HG03175 (cell line): ENCODE results near the gene SNU13.
"Not testable (repeated sequence)": the region's sequence is repeated elsewhere in the genome, so short reads cannot be mapped to it uniquely, and the experiment has no call there.

Source experiments
- ATAC-seq: cut with Tn5 transposase; IDR thresholded peaks from one replicate; pipeline ENCODE4 v1.9.1; 2021; ENCODE audit warnings: mild to moderate bottlenecking, moderate library complexity; ENCODE audit not compliant: unreplicated experiment

Gene SNU13

DNA sequence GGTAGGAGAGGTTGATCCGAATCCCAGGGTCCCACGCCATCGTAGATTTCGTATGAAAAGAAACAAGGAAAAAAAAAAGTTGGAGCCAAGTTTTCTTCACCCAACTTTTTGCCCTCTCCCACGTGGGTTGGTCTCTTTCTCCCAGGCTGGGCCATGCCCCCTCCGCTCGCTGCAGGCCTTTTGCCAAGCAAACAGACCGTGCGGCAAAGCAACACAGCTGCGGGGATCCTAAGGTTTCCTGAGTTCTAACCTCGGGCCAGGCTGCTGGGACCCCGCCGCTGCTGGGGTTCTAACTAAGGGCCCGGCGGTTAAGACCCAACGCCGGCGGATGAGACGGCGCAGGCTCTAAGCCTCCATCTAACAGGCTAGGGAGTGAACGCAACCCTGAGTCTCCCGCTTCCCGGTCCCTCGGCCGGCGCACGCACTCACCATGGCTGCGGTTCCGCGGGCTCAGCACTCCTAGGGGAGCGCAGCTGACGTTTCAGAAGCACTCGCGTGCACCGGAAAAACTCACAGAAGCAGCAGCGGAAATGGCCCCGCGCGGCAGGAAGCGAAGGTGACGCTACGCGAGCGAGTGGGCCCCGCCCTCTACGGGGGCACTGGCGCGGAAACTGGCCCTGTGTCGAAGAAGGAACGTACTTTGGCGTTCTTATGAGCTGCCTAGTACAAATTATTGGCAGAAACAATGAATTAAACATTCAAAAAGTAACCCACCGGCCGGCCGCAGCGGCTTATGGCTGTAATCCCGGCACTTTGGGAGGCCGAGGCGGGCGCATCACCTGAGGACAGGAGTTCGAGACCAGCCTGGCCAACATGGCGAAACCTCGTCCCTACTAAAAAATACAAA, at the start of gene SNU13:
TSS of gene SNU13 (minus strand) at position 503 of the 847 bp plus-strand sequence. CDS start at position 432, 71 bp downstream.
- peak; percentile 95 for ATAC-seq

DNA sequence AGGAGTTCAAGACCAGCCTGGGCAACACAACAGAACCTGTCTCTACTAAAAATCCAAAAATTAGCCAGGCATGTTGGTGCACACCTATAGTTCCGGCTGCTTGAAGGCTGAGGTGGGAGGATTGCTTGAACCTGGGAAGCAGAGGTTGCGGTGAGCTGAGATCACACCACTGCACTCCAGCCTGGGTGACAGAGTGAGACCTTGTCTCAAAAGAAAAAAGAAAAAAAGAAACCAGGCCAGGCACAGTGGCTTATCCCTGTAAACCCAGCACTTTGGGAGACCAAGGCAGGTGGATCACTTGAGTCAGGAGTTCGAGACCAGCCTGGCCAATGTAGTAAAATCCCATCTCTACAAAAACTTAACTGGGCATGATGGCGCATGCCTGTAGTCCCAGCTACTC, 44.6 kb upstream of the SNU13 start:
- not testable (repeated sequence) for ATAC-seq

DNA sequence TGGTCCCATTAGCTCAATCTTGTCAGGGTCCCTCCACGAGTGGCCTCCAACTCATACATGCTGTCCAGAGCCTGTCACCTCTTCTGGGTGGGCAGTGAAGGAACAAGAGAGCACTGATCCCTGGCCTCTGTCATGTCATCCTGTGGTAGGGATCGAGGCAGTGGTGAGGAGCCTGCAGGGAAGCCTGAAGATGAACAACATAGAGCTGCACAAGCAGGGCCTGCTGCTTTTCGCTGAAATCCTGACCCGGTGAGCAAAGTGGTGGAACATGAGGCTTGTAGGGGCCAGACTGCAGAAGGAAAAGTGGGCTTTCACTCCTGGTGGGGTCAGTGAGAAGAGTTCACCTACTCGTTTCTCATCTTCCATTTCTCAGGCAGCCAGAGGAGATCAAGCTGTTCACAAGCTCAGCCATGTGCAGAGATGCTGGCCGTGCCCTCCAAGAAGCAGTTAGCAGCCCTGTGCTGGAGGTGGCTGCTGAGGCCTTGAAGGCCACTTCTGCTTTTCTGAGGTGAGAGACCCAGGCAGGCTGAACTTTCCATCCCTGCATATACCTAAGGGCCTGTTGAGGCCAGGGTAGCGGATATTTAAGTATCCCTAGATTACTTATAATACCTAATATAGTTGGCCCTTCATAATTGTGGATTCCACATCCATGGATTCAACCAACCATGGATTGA, 43.6 kb upstream of the SNU13 start:
- no peak for ATAC-seq

DNA sequence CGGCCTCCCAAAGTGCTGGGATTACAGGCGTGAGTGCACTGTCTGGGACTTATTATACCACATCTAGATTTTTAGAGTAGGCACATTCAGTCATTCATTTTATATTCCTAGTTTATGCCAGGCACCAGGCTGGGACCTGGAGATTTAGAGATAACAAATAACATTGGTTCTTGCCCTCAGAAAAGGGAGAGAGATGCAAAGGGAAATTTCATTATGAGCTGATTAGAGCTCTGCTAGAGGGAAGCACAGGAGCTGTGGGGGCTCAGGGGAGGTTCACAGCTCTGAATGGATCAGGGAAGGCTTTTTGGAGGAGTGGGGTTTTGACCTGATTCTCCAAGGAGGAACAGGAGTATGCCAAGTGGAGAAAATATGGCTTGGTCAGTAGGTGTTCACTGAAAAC, 42.9 kb upstream of the SNU13 start:
- ATAC-seq = no peak

DNA sequence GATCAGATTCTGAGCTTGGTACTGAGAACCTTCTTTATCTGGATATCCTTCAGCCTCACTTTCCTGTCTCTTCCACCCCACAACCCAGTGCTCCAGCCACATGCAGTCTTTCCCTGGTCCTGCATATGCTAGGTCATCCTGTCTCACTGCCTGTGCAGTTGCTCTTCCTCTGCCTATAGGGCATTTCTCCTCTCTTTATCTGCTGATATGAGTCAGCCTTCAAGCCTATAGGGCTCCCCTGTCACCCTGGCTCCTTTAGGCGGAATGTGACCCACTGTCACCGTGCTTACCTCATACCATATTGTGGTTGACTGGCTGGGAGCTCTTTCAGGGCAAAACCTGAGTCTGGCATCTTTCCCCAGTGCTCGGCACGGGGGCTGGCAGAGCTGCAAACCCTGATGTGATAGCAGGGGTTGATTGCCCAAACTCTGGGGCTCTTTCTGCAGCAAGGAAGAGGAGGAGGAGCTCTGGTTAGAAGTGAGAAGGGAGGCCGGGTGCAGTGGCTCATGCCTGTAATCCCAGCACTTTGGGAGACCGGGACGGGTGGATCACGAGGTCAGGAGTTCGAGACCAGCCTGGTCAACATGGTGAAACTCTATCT, 36.9 kb upstream of the SNU13 start:
- ATAC-seq = no peak

DNA sequence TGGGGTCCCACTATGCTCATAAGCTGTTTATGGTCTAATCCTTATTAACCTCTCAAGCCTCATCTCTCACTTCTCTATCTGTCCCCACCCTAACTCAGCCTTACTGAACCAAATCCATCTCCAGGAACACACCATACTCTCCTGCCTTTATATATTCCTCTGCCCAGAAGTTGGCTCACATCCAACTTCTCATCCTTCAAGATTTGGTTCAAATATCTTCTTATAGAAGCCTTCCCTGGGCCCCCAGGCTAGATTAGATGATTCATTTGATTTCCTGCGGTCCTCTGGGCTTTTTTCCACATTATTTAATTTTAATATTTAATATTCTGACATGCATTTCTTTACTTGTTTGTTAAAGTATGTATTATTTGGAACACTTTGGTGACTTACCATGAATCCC, 33.8 kb upstream of the SNU13 start:
- ATAC-seq = no peak

DNA sequence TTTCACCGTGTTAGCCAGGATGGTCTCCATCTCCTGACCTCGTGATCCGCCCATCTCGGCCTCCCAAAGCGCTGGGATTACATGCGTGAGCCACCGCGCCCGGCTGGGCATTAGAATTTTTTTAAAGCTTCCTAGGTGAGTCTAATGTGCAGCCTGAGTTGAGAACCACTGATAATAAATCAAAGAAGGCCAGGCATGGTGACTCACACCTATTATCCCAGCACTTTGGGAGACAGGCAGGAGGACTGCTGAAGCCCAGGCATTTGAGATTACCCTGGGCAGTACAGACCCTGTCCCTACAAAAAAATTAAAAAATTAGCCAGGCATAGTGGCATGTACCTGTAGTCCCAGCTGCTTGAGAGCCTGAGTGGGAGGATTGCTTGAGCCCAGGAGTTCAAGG, 24.3 kb upstream of the SNU13 start:
- no peak for ATAC-seq

DNA sequence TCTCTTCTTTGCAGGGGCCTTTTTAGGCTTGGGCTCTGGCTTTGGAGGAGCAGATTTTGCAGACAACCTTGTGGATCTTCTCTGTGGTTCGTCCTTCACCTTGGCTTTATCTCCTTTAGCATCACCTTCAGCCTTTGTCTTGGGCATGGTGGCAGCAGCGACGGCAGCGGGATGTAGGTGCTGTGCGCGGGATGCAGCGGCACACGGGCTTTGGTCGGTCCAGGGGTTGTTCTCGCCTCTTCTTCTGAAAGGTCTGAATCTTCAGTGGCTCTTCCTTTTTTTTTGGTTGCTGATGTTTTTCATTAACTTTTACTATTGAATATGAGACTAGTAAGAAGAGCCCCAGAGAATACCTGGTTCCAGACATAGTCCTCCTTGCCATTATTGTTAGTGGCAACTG, 20.7 kb upstream of the SNU13 start:
- ATAC-seq = no peak

DNA sequence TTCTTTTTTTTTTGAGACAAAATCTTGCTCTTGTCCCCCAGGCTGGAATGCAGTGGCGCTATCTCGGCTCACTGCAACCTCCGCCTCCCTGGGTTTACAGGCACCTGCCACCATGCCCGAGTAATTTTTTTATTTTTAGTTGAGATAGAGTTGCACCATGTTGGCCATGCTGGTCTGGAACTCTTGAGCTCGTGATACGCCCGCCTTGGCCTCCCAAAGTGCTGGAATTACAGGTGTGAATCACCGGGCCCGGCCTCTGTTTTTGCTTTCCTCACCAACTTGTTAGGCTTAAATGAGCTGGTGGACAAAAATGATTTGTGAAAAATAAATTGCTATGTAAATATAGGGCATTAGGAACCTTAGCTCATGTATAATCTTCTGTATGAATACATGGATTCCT, 14.1 kb upstream of the SNU13 start:
- no peak for ATAC-seq

DNA sequence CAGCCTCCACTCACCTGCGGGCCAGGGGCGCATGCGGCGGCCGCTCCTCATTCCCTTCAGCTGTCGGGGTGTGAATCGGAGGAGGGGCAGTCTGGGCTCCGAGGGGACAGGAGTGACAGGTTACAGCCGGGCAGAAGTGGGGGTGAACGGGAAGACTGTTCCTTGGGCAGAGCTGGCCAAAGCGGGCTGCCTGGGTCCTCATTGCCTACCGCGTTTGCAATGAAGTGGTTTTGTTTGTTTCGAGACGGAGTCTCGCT, 11.4 kb upstream of the SNU13 start:
- ATAC-seq = no peak

DNA sequence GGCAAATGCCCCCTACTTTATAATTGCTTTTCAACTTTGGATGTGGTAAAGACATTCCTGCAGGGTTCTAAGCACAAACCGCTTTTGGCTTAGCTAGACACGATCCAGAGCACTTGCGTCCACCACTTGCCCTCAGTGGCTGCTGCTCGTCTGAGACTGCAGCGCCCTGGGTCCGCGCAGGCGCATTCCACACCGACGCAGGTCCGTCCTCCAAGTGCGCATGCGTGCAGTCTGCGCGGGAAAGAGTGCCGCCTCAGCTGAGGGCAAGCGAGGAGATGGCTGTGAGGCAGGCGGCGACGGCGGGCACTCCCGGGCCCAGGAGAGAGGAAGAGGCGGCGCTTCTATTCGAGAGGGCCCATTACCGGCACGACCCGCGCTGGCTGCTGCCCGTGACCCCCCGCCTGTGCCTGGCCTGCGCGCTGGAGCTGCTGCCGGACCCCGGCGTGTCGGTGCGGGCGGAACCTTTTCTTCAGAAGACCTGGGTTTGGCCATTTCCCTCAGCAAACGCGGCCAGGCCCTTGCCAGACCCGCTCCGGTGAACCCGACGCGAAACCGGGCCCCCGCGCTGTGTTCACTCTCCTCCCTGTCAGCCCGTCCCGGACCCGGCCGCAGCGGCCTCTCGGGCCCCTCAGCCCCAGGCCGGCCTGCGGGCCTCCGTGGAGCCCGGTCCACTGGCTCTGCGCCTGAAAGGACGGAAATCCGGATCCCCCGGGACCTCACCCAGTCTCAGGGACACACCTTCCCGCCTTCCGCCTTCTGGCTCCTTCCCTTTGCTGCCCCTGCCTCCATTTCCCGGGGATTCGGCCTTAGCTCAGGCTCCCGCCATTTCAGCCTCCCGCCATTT, 10.8 kb upstream of the SNU13 start, which contains the start of gene MEI1:
TSS of gene MEI1 (plus strand) at position 240 of the 844 bp plus-strand sequence. CDS start at position 276, 36 bp downstream.
- ATAC-seq = no peak

DNA sequence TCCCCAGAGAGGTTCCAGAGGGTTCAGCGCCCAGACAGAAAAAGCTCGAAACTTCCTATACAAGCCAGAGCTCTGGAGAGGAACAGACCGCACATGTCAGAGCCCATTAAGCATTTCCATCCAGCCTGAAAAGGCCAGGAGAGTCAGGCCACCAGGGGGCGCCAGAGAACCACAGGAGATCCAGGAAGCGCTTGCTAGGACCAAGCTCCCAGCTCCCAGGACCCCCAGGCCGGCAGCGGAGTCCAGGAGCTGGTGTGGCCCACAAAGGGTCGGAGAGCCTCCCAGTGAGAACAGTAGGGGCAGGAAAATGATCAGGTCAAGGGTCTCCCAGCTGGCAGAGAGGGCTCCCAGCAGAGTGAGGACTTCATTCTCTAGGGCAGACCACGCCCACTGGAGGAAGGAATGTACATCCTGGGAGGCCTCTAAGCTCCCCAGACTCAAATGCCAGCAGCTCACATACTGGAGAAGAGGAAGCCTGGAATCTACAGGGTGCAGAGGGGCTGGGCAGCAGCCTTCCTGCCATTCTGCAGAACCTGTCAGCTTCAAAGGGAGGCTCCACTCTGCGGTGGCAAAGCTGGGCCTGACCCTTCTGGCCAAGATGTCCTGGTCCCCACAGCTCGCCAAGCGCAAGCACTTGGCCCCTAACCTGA, 8.6 kb upstream of the SNU13 start:
- no peak for ATAC-seq

DNA sequence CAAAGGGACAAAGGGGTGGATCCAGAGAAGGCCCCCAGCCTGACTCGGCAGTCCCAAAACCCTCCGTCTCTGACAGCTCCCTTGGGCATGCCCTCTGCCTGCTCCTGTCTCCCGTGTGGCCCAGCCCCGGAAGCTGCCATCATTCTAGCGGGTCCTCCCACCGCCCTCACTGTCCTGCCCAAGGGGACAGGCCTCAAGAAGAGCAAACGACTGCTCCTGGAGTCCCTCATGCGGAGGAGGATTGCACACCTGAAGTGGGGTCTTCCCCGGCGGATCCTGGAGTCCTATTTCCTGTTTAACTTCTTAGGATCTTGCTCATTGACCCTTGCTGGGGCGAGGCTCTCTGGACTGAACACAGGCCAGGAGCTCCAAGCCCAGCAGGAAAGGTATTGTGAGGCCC, 8.0 kb upstream of the SNU13 start:
- ATAC-seq = no peak

DNA sequence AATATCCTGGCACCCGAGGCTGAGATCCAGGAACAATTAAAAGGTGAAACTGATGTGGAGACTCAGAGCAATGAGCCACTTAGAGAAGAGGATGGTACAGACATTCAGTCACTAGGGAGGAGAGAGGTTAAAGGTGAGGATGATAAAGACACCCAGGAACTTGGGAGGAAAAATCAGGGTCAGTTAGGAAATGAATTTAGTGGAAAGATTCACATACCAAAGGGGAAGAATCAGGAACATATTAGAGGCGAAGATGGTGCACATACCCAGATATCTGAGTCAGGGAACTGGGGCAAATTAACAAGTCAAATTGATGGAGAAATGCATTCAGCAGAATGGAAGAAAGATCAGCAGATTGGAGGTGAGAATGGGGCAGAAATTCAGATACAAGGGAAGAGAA, 6.5 kb upstream of the SNU13 start:
- no peak for ATAC-seq

DNA sequence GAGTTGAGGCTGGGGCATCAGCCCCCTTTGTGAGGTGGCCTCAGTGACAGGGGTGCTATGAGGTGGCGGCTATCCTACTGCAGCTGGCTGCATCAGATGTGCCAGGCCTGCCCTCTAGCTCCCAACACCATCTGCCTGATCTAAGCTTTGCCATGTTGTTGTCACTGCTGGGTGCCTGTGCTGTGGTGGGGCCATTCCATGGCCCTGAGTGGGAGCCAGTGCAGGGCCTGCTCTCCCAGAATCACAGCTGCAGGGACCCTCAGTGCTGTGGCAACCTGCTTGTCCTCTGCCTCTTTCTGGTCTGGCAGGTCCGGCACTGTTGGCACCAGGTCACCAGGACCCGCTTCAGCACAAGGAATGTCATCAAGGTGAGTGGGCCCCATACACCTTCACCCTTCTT, 1.8 kb upstream of the SNU13 start:
- no peak for ATAC-seq

DNA sequence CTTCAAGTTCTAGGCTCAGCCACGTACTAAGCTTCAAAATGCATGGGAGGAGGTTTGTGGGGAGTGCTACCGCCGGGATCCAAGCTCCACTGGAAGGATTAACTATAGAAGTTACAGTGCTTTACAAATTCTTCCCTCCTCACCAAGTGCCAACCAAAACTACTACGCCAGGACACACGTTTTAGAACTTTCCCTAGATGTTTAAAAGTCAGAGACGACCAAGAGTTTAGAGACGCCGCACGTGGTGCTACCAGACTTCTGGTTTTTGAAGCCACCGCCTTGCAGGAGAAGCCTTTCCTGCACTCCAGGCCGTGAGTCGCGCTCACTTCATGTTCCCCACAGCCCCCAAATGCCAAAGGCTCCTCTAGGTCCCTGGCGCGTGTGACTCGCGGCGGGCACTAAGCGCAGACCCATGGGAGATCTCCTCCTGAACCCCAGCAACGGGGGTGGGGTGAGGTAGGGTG, 734 bp downstream of the SNU13 start:
- ATAC-seq = no peak

DNA sequence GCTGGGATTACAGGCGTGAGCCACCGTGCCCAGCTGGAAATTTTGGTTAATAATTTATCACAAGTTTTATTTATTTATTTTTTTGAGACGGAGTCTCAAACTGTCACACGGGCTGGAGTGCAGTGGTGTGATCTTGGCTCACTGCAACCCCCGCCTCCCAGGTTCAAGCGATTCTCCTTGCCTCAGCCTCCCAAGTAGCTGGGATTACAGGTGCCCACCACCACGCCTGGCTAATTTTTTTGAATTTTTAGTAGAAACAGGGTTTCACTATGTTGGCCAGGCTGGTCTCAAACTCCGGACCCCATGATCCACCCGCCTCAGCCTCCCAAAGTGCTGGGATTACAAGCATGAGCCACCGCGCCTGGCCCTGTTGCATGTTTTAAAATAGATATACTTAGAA, 1.8 kb downstream of the SNU13 start:
- ATAC-seq = not testable (repeated sequence)

DNA sequence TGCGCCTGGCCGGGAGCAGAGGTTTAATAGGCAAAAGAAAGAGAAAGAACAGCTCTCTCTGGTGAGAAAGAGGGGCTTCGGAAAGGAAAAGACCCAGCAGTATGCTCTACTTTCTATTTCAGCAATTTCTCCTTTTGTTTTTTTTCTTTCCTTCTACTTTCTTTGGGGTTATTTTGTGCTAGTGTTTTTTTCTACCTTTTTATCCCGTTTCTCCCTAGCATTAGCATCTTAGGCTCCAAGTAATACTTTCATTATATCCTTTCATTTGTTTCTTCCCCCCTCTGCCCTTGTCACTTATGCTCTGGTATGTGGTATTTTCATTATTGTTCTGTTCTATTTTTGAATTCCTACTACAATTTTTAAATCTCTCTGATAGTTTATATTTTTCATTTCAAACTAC, 4.5 kb downstream of the SNU13 start:
- ATAC-seq = no peak

DNA sequence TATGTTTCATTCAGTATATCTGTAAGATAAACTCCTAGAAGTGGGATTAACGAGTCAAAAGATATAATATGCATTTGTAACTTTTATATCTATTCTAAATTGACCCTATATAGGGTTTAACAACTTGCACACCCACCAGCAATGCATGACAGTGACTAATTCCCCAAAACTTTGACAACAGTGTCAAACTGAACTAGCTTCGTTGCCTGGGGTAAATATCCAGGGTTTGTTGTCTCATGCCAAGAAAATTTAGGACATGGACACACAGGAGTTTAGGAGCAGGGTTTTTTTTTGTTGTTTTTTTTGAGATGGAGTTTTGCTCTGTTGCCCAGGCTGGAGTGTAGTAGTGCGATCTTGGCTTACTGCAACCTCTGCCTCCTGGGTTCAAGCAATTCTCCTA, 5.1 kb downstream of the SNU13 start:
- no peak for ATAC-seq

DNA sequence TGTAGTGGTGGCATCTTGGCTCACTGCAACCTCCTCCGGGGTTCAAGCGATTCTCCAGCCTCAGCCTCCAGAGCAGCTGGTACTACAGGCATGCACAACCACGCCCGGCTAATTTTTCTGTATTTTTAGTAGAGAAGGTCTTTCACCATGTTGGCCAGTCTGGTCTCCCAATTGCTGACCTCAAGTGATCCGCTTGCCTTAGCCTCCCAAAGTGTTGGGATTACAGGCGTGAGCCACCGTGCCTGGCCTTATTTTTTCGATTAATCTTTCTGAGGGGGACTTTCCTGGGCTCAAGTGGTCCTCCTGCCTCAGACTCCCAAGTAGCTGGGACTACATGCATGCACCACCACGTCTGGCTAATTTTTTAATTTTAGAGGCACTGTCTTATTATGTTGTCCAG, 5.6 kb downstream of the SNU13 start:
- no peak for ATAC-seq
